Endothelial cell of umbilical vein (primary cell): ENCODE measurements around the gene TBL2. TPM values are rescaled to one million over a fixed set of nuclear protein-coding genes. Genes with fewer than 3 reads are reported as not detected.

ENCODE experiments used
- BruUV-seq: library from RNA; stranded (reverse); fragments of 400-500 nt; replicated peaks from 2 replicates; lab custom pipeline; 2021; lab: Mats Ljungman, UMichigan
- CTCF ChIA-PET: fragments of 300-600, 350-600 bp; sonication (Branson Sonifier 250); formaldehyde crosslinking; loops from one replicate; lab custom pipeline; 2021; ENCODE audit warnings: antibody characterized with exemption, inconsistent platforms; lab: Charles Lee
- POLR2A ChIA-PET: fragments of 300-600, 350-600 bp; sonication (Branson Sonifier 250); formaldehyde crosslinking; loops from one replicate; lab custom pipeline; 2021; ENCODE audit warnings: antibody characterized with exemption, inconsistent platforms; lab: Charles Lee
- DNase-seq: peaks from one replicate; pipeline ENCODE4 v3.0.0-alpha.2; 2011; ENCODE audit warnings: low read depth, low spot score
- FAIRE-seq: peaks from 2 replicates; lab custom pipeline; 2011; peaks lifted over from hg19 to GRCh38; lab: Jason Lieb, UNC
- H2AFZ ChIP-seq: 2 replicates; pipeline ENCODE4 v1.6.0; 2012; ENCODE audit warnings: low read depth, low read length, control low read depth, inconsistent platforms
- H3K27ac ChIP-seq: 2 replicates; pipeline ENCODE4 v1.5.1; 2011; ENCODE audit warnings: low read depth, mild to moderate bottlenecking, control low read depth, low read length, moderate library complexity; ENCODE audit not compliant: insufficient read depth
- H3K27me3 ChIP-seq, 2 experiments: 2 replicates each; pipeline versions ENCODE4 v1.6.0 to v1.6.1; 2011; ENCODE audit warnings: low read length in 2 of 2, mixed read lengths in 1 of 2; ENCODE audit not compliant: control insufficient read depth in 2 of 2, insufficient read depth in 2 of 2
- H3K36me3 ChIP-seq, 2 experiments: 2 replicates in 1 of 2; 3 replicates in 1 of 2; pipeline ENCODE4 v1.5.1; 2011; ENCODE audit warnings: low read length in 2 of 2, mild to moderate bottlenecking in 1 of 2, moderate library complexity in 1 of 2; ENCODE audit not compliant: control insufficient read depth in 2 of 2, insufficient read depth in 2 of 2; ENCODE audit errors: extremely low read depth in 1 of 2
- H3K4me1 ChIP-seq: 3 replicates; pipeline ENCODE4 v1.5.1; 2011; ENCODE audit warnings: mild to moderate bottlenecking, low read length; ENCODE audit not compliant: control insufficient read depth, insufficient read depth; ENCODE audit errors: extremely low read depth
- H3K4me2 ChIP-seq: 2 replicates; pipeline ENCODE4 v1.6.1; 2011; ENCODE audit warnings: low read length, control low read depth, mixed read lengths; ENCODE audit not compliant: insufficient read depth
- H3K4me3 ChIP-seq, 3 experiments: fragments of 200-600 bp in 1 of 3; sonication (generic), shearing (Covaris generic) in 1 of 3; replicated peaks in 1 of 3; 2 replicates each; pipeline ENCODE4 v1.5.1; 2011 to 2016; ENCODE audit warnings: control low read depth in 3 of 3, low read length in 3 of 3, mild to moderate bottlenecking in 2 of 3, inconsistent platforms in 1 of 3, low read depth in 1 of 3, moderate library complexity in 1 of 3; ENCODE audit not compliant: insufficient read depth in 1 of 3
- H3K79me2 ChIP-seq: 2 replicates; pipeline ENCODE4 v1.6.0; 2012; ENCODE audit warnings: low read length, inconsistent platforms; ENCODE audit not compliant: control insufficient read depth, insufficient read depth
- H3K9ac ChIP-seq: replicated peaks from 2 replicates; pipeline ENCODE3; 2011; ENCODE audit warnings: low read length, control low read depth; ENCODE audit not compliant: insufficient read depth; ENCODE audit errors: extremely low read depth
- H3K9me1 ChIP-seq: replicated peaks from 3 replicates; pipeline ENCODE4 v1.6.0; 2011; ENCODE audit warnings: mild to moderate bottlenecking, low read length; ENCODE audit not compliant: control insufficient read depth, insufficient read depth; ENCODE audit errors: extremely low read depth
- H3K9me3 ChIP-seq: replicated peaks from 2 replicates; pipeline ENCODE4 v1.5.1; 2012; ENCODE audit warnings: low read length, inconsistent platforms; ENCODE audit not compliant: control insufficient read depth, insufficient read depth
- H4K20me1 ChIP-seq: replicated peaks from 2 replicates; pipeline ENCODE3; 2011; ENCODE audit warnings: mild to moderate bottlenecking, low read length; ENCODE audit not compliant: control insufficient read depth, insufficient read depth; ENCODE audit errors: extremely low read depth
- EZH2 ChIP-seq: IDR thresholded peaks from 2 replicates; pipeline ENCODE4 v1.6.1; 2012; ENCODE audit warnings: borderline replicate concordance, low read depth, mild to moderate bottlenecking, moderate library complexity, low read length, inconsistent platforms; ENCODE audit not compliant: severe bottlenecking
- FOS ChIP-seq: IDR thresholded peaks from 2 replicates; pipeline ENCODE4 v1.6.1; 2011; ENCODE audit warnings: mild to moderate bottlenecking, low read length, moderate library complexity, borderline replicate concordance; ENCODE audit not compliant: insufficient read depth
- GATA2 ChIP-seq: IDR thresholded peaks from 2 replicates; pipeline ENCODE4 v1.7.0; 2011; ENCODE audit warnings: low read depth, mild to moderate bottlenecking, moderate library complexity, mixed read lengths, low read length; ENCODE audit not compliant: insufficient read length, insufficient read depth
- JUN ChIP-seq: IDR thresholded peaks from 2 replicates; pipeline ENCODE4 v1.6.1; 2011; ENCODE audit warnings: borderline replicate concordance, low read depth; ENCODE audit not compliant: insufficient read length, insufficient read depth
- MYC ChIP-seq: IDR thresholded peaks from one replicate; pipeline ENCODE4 v1.6.1; 2011; ENCODE audit warnings: mild to moderate bottlenecking, low read depth, low read length
- POLR2A ChIP-seq: IDR thresholded peaks from 2 replicates; pipeline ENCODE4 v1.6.1; 2012; ENCODE audit warnings: low read depth, mild to moderate bottlenecking, control low read depth, low read length
- POLR2AphosphoS5 ChIP-seq: IDR thresholded peaks from 2 replicates; pipeline ENCODE4 v1.6.1; 2012; ENCODE audit warnings: low read depth, mild to moderate bottlenecking, control low read depth, low read length, moderate library complexity; ENCODE audit not compliant: insufficient read depth
- dilution Hi-C: fragments of 300-500 bp; cut with MboI; formaldehyde crosslinking; loops from one replicate; pipeline ENCODE4 v1.15.0; 2019; ENCODE audit warnings: low sequenced_read_pairs; ENCODE audit not compliant: extremely low pct_ligation_motif_present
- intact Hi-C: fragments of 100-400 bp; cut with micrococcal nuclease; formaldehyde crosslinking; loops from one replicate; pipeline ENCODE4 v1.10.0; 2022
- polyA plus RNA-seq, 4 experiments: library from polyadenylated mRNA; depleted of rRNA in 3 of 4; stranded (reverse) in 3 of 4; unstranded in 1 of 4; fragments of >200 nt; gene quantifications; 2 replicates each; pipeline versions ENCODE4 v1.2.1 to v1.2.3, GENCODE V29; 2011 to 2012; ENCODE audit warnings: missing spikeins in 1 of 4
- total RNA-seq: library from RNA; stranded (reverse); gene quantifications from 2 replicates; pipeline ENCODE4 v1.2.3, GENCODE V29; 2021
- TF ChIP-seq, protein P1 (sequence below): IDR thresholded peaks from 2 replicates; pipeline ENCODE4 v1.6.1; 2011; ENCODE audit not compliant: insufficient read depth, insufficient read length
- TF ChIP-seq, protein P2 (sequence below), 2 donors: IDR thresholded peaks; 1 replicate in 1 of 2; 2 replicates in 1 of 2; pipeline ENCODE4 v1.5.1; 2011; ENCODE audit warnings: low read length in 2 of 2, mild to moderate bottlenecking in 2 of 2, moderate library complexity in 2 of 2, control low read depth in 1 of 2, inconsistent platforms in 1 of 2, low read depth in 1 of 2; ENCODE audit not compliant: insufficient read depth in 1 of 2; ENCODE audit errors: extremely low read depth in 1 of 2

The TBL2 gene
- total and polyA plus RNA-seq, 2 donors (not counting 3 experiments of a cell fraction or from before 2014, with no cell fraction given) = 38.6 to 48.4 TPM

DNA sequence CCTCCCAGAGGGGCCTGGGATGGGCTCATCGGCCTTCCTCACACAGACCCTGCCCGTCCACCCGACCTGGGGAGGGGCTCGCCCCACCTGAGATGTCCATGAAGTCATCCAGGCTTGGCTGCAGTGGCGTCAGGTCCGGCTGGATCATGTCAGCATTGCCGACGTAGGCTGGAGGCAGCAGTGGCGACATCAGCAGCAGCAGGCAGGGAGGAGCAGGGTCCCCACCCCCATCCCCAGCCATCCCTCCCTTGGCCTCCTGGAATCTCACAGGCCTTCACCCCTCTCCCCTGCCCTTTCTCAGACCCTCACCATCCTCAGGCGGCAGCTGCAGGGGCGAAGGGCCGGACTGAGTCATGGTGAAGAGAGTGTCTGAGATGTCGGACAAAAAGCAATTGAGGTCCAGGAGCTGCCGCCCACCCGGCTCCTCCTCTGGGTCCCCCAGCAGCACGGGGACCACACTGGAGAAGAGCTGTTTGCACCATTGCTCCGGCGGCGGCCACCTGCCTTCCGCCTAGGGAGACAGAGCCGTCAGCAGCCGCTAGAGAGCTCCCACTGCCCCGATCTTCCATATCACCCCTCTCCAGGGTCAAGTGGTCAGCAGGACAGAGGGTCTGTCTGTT is 27.3 kb upstream of the TBL2 start:
- Histone ChIP-seq H2AFZ (no peak overlapping the region), H3K27me3 (no peaks in the 10 kb centered on the region), H3K9me3 (no peaks in the 10 kb centered on the region), H3K4me1 (no peaks in the 10 kb centered on the region), H3K4me2 (no peak overlapping the region), H4K20me1 (no peaks in the 10 kb centered on the region), H3K79me2 (no peaks in the 10 kb centered on the region), H3K9me1 (no peaks in the 10 kb centered on the region), H3K27ac (no peak overlapping the region), H3K9ac (no peak overlapping the region), H3K4me3 (no peak overlapping the region), H3K36me3 (no peaks in the 10 kb centered on the region)
- dilution Hi-C loops = no loop called here
- DNase-seq (no peak), FAIRE-seq (no peak)
- TF ChIP-seq MYC = no peak
- no peak for TF ChIP-seq POLR2AphosphoS5
- TF ChIP-seq, protein P1, sequence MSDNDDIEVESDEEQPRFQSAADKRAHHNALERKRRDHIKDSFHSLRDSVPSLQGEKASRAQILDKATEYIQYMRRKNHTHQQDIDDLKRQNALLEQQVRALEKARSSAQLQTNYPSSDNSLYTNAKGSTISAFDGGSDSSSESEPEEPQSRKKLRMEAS = no peak
- TF ChIP-seq POLR2A = no peak
- no peak for TF ChIP-seq JUN
- TF ChIP-seq, protein P2, sequence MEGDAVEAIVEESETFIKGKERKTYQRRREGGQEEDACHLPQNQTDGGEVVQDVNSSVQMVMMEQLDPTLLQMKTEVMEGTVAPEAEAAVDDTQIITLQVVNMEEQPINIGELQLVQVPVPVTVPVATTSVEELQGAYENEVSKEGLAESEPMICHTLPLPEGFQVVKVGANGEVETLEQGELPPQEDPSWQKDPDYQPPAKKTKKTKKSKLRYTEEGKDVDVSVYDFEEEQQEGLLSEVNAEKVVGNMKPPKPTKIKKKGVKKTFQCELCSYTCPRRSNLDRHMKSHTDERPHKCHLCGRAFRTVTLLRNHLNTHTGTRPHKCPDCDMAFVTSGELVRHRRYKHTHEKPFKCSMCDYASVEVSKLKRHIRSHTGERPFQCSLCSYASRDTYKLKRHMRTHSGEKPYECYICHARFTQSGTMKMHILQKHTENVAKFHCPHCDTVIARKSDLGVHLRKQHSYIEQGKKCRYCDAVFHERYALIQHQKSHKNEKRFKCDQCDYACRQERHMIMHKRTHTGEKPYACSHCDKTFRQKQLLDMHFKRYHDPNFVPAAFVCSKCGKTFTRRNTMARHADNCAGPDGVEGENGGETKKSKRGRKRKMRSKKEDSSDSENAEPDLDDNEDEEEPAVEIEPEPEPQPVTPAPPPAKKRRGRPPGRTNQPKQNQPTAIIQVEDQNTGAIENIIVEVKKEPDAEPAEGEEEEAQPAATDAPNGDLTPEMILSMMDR (IDR thresholded peaks at IDR 0.05; ENCODE audit: extremely low read depth in 1 of 2, insufficient read depth in 1 of 2, low read depth in 1 of 2, low read length in 2 of 2) = no peak
- no peak for TF ChIP-seq FOS
- TF ChIP-seq EZH2 = no peak
- TF ChIP-seq GATA2 = no peak
- ChIA-PET POLR2A (no interaction called here), CTCF (interaction anchor here (0.9 to 15.1 kb wide), 19 partner anchors 12 to 251 kb away, joined by 3 to 270 read pairs (median 21); partner anchors contain the start of genes ABHD11, MLXIPL, STX1A and TBL2)
- no TSS peak for BruUV-seq
- intact Hi-C loops = loop anchor here (2.0 kb wide), 1 partner anchor 129 kb away; no protein-coding TSS in a partner anchor
